MG63 (cell line): Measurements from ENCODE around the gene MACROD1. TPM values are rescaled to one million over a fixed set of nuclear protein-coding genes. Genes with fewer than 3 reads are reported as not detected.
"Not testable (repeated sequence)": the region's sequence is repeated elsewhere in the genome, so short reads cannot be mapped to it uniquely, and the experiment has no call there.

Experiments used
- DNase-seq: peaks from one replicate; pipeline ENCODE4 v3.0.0-alpha.2; 2020
- H3K27me3 ChIP-seq: fragments of 250-450 bp; sonication (Bioruptor Pico); 2 replicates; pipeline ENCODE4 v1.5.1; 2020; ENCODE audit warnings: mild to moderate bottlenecking, moderate library complexity
- H3K36me3 ChIP-seq: fragments of 250-450 bp; sonication (Bioruptor Pico); 2 replicates; pipeline ENCODE4 v1.5.1; 2020; ENCODE audit warnings: mild to moderate bottlenecking, moderate library complexity
- H3K4me3 ChIP-seq: fragments of 250-450 bp; sonication (Bioruptor Pico); 2 replicates; pipeline ENCODE4 v1.5.1; 2020; ENCODE audit warnings: mild to moderate bottlenecking, moderate library complexity
- H3K9me3 ChIP-seq: fragments of 250-450 bp; sonication (Bioruptor Pico); 2 replicates; pipeline ENCODE4 v1.5.1; 2020; ENCODE audit warnings: mild to moderate bottlenecking, moderate library complexity
- total RNA-seq: library from RNA; depleted of rRNA; stranded (reverse); fragments of >200 nt; shearing (Covaris generic); gene quantifications from 2 replicates; pipeline ENCODE4 v1.2.3, GENCODE V29; 2014; ENCODE audit warnings: low replicate concordance

MACROD1 gene
- total RNA-seq, 1 experiment from 2014 or later: 44.1 TPM

GRCh38 chr11:64164392-64165312 lies 1.3 kb downstream of the MACROD1 start:
- H3K9me3 ChIP-seq: no peaks in the 10 kb centered on the region
- peak overlapping the region; percentile 65 for H3K4me3 ChIP-seq
- DNase-seq: peak; percentile 64
- no peaks in the 10 kb centered on the region for H3K27me3 ChIP-seq
- H3K36me3 ChIP-seq: no peaks in the 10 kb centered on the region

GRCh38 chr11:64163951-64164350 lies 2.0 kb downstream of the MACROD1 start:
- DNase-seq: no peak
- H3K9me3 ChIP-seq: no peaks in the 10 kb centered on the region
- H3K36me3 ChIP-seq: no peaks in the 10 kb centered on the region
- no peaks in the 10 kb centered on the region for H3K27me3 ChIP-seq
- H3K4me3 ChIP-seq: no peak overlapping the region

GRCh38 chr11:64162769-64163168 lies 3.1 kb downstream of the MACROD1 start:
- not testable (repeated sequence) for H3K9me3 ChIP-seq, H3K4me3 ChIP-seq, H3K27me3 ChIP-seq, H3K36me3 ChIP-seq, DNase-seq

GRCh38 chr11:64161037-64161436 lies 4.9 kb downstream of the MACROD1 start:
- no peak overlapping the region for H3K4me3 ChIP-seq
- no peaks in the 10 kb centered on the region for H3K27me3 ChIP-seq
- H3K36me3 ChIP-seq: no peaks in the 10 kb centered on the region
- no peak for DNase-seq
- H3K9me3 ChIP-seq: no peaks in the 10 kb centered on the region

- Histone ChIP-seq H3K9me3 (no peaks in the 10 kb centered on the region), H3K4me3 (no peak overlapping the region), H3K36me3 (no peaks in the 10 kb centered on the region), H3K27me3 (no peaks in the 10 kb centered on the region)
- DNase-seq: no peak
These were observed 8.1 kb downstream of the MACROD1 start for GRCh38 chr11:64157631-64158394.

- H3K27me3 ChIP-seq: no peaks in the 10 kb centered on the region
- no peak overlapping the region for H3K4me3 ChIP-seq
- H3K36me3 ChIP-seq: peaks cover 2% of the 10 kb centered on the region; the same call in 1 of the 2 replicates
- DNase-seq: no peak
- H3K9me3 ChIP-seq: no peaks in the 10 kb centered on the region
These were observed 9.5 kb downstream of the MACROD1 start for GRCh38 chr11:64156235-64157011.

GRCh38 chr11:64153812-64154211 lies 12.1 kb downstream of the MACROD1 start:
- Histone ChIP-seq H3K27me3 (no peaks in the 10 kb centered on the region), H3K9me3 (no peaks in the 10 kb centered on the region), H3K36me3 (peaks cover 3% of the 10 kb centered on the region; the same call in 1 of the 2 replicates), H3K4me3 (no peak overlapping the region)
- no peak for DNase-seq

- no peak overlapping the region for H3K4me3 ChIP-seq
These were observed 12.8 kb downstream of the MACROD1 start for GRCh38 chr11:64152841-64153691.

GRCh38 chr11:64151337-64151736 lies 14.6 kb downstream of the MACROD1 start:
- Histone ChIP-seq H3K9me3 (no peaks in the 10 kb centered on the region), H3K27me3 (no peaks in the 10 kb centered on the region), H3K36me3 (peaks cover 3% of the 10 kb centered on the region; the same call in 1 of the 2 replicates), H3K4me3 (no peak overlapping the region)
- no peak for DNase-seq

More at GRCh38 chr11:64152841-64153691, 12.8 kb downstream of the MACROD1 start:
- Histone ChIP-seq H3K9me3 (no peaks in the 10 kb centered on the region), H3K36me3 (peaks cover 3% of the 10 kb centered on the region; the same call in 1 of the 2 replicates), H3K27me3 (no peaks in the 10 kb centered on the region)
- peak; percentile 48 for DNase-seq

- no peak for DNase-seq
- H3K36me3 ChIP-seq: peaks cover 3% of the 10 kb centered on the region; the same call in 1 of the 2 replicates
- no peak overlapping the region for H3K4me3 ChIP-seq
- no peaks in the 10 kb centered on the region for H3K27me3 ChIP-seq
- H3K9me3 ChIP-seq: no peaks in the 10 kb centered on the region
These were observed 15.3 kb downstream of the MACROD1 start for GRCh38 chr11:64150481-64151239.

- Histone ChIP-seq H3K36me3 (peaks cover 3% of the 10 kb centered on the region; the same call in 1 of the 2 replicates), H3K4me3 (no peak overlapping the region), H3K9me3 (no peaks in the 10 kb centered on the region), H3K27me3 (no peaks in the 10 kb centered on the region)
- no peak for DNase-seq
These were observed 15.9 kb downstream of the MACROD1 start for GRCh38 chr11:64150051-64150450.

- no peak for DNase-seq
- Histone ChIP-seq H3K36me3 (peaks cover 3% of the 10 kb centered on the region; the same call in 1 of the 2 replicates), H3K27me3 (no peaks in the 10 kb centered on the region), H3K4me3 (no peak overlapping the region), H3K9me3 (no peaks in the 10 kb centered on the region)
These were observed 16.8 kb downstream of the MACROD1 start for GRCh38 chr11:64148917-64149617.

GRCh38 chr11:64148226-64148916 lies 17.5 kb downstream of the MACROD1 start:
- H3K36me3 ChIP-seq: peaks cover 3% of the 10 kb centered on the region; the same call in 1 of the 2 replicates
- no peaks in the 10 kb centered on the region for H3K27me3 ChIP-seq
- no peak overlapping the region for H3K4me3 ChIP-seq
- H3K9me3 ChIP-seq: no peaks in the 10 kb centered on the region
- DNase-seq: peak; percentile 38
